HL-60 (cell line): ENCODE measurements around the gene POLR2F.

Source experiments
- DNase-seq, 2 experiments: peaks; one replicate each; pipeline ENCODE4 v3.0.0-alpha.2; 2010 to 2020; ENCODE audit warnings: low read depth in 1 of 2, low spot score in 1 of 2
- H3K27ac ChIP-seq: fragments of 250-450 bp; sonication (Bioruptor Pico); replicated peaks from 2 replicates; pipeline ENCODE4 v1.5.1; 2020; ENCODE audit warnings: mild to moderate bottlenecking, moderate library complexity
- H3K27me3 ChIP-seq: fragments of 250-450 bp; sonication (Bioruptor Pico); 2 replicates; pipeline ENCODE4 v1.5.1; 2021; ENCODE audit warnings: mild to moderate bottlenecking, moderate library complexity; ENCODE audit not compliant: insufficient read depth, poor library complexity, severe bottlenecking
- H3K4me3 ChIP-seq: replicated peaks from 2 replicates; pipeline ENCODE4 v1.5.1; 2011; ENCODE audit warnings: mild to moderate bottlenecking, control low read depth, low read length; ENCODE audit not compliant: insufficient read depth
- GABPA ChIP-seq: IDR thresholded peaks from 2 replicates; pipeline ENCODE4 v1.6.1; 2012; ENCODE audit warnings: low read depth
- POLR2AphosphoS5 ChIP-seq: IDR thresholded peaks from 2 replicates; pipeline ENCODE4 v1.6.1; 2012; ENCODE audit warnings: low read depth
- SPI1 ChIP-seq: IDR thresholded peaks from 2 replicates; pipeline ENCODE4 v1.6.1; 2012; ENCODE audit warnings: low read depth, mild to moderate bottlenecking, borderline replicate concordance
- TF ChIP-seq, protein P1 (sequence below): IDR thresholded peaks from one replicate; pipeline ENCODE4 v1.5.1; 2011; ENCODE audit warnings: low read length, control low read depth, inconsistent platforms; ENCODE audit not compliant: insufficient read depth
- TF ChIP-seq, protein P2 (sequence below): IDR thresholded peaks from 2 replicates; pipeline ENCODE4 v1.6.1; 2012; ENCODE audit warnings: low read depth; ENCODE audit not compliant: insufficient replicate concordance

POLR2F gene

DNA sequence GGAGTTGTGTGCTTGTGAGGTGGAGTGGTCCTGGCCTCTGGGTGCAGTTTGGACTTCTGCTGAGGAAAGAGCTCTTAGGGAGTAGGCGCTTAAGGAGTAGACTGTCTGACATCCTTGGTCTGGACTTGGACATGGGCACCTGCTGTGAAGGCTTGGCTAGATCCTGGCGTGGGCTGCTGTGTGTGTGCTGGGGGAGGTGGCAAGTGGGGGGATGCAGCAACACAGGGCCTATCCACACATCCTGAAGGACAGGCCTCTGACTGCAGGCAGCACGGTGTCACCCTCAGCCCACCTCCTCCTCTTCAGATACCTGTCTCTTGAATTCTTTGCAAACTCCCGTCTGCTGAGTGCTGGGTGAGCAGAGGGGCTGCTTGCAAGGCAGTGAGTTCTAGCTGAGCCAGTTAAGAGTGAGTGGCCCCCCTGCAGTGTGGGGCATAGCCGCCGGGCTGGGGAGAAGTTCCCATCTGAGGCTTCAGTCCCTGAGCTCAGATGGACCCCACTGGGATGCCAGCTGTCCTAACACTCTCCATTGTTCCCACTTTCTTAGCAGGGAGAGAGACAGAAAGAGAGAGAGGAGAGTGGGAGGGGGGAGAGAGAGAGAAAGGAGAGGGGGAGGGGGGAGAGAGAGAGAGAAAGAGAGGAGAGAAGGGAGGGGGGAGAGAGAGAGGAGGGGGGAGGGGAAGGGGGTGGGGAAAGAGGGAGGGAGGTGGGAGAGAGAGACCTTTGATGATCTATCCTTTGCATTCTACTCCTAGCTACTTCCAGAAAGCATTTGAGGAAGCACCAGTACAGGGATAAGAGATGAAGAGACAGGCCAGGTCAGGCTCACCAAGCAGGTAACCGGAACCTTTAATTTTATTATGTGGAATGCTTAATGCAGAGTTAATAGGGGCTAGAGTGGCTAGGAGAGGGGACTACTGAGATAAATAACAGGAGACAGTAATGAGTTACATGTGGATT is 18.3 kb downstream of the POLR2F start:
- DNase-seq = no peak
- TF ChIP-seq GABPA (no peak), SPI1 (no peak), POLR2AphosphoS5 (no peak)
- TF ChIP-seq, protein P1, sequence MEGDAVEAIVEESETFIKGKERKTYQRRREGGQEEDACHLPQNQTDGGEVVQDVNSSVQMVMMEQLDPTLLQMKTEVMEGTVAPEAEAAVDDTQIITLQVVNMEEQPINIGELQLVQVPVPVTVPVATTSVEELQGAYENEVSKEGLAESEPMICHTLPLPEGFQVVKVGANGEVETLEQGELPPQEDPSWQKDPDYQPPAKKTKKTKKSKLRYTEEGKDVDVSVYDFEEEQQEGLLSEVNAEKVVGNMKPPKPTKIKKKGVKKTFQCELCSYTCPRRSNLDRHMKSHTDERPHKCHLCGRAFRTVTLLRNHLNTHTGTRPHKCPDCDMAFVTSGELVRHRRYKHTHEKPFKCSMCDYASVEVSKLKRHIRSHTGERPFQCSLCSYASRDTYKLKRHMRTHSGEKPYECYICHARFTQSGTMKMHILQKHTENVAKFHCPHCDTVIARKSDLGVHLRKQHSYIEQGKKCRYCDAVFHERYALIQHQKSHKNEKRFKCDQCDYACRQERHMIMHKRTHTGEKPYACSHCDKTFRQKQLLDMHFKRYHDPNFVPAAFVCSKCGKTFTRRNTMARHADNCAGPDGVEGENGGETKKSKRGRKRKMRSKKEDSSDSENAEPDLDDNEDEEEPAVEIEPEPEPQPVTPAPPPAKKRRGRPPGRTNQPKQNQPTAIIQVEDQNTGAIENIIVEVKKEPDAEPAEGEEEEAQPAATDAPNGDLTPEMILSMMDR = no peak
- TF ChIP-seq, protein P2, sequence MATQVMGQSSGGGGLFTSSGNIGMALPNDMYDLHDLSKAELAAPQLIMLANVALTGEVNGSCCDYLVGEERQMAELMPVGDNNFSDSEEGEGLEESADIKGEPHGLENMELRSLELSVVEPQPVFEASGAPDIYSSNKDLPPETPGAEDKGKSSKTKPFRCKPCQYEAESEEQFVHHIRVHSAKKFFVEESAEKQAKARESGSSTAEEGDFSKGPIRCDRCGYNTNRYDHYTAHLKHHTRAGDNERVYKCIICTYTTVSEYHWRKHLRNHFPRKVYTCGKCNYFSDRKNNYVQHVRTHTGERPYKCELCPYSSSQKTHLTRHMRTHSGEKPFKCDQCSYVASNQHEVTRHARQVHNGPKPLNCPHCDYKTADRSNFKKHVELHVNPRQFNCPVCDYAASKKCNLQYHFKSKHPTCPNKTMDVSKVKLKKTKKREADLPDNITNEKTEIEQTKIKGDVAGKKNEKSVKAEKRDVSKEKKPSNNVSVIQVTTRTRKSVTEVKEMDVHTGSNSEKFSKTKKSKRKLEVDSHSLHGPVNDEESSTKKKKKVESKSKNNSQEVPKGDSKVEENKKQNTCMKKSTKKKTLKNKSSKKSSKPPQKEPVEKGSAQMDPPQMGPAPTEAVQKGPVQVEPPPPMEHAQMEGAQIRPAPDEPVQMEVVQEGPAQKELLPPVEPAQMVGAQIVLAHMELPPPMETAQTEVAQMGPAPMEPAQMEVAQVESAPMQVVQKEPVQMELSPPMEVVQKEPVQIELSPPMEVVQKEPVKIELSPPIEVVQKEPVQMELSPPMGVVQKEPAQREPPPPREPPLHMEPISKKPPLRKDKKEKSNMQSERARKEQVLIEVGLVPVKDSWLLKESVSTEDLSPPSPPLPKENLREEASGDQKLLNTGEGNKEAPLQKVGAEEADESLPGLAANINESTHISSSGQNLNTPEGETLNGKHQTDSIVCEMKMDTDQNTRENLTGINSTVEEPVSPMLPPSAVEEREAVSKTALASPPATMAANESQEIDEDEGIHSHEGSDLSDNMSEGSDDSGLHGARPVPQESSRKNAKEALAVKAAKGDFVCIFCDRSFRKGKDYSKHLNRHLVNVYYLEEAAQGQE = no peak
- no peak overlapping the region for H3K27ac ChIP-seq
- H3K27me3 ChIP-seq = no peaks in the 10 kb centered on the region
- H3K4me3 ChIP-seq = no peak overlapping the region

DNA sequence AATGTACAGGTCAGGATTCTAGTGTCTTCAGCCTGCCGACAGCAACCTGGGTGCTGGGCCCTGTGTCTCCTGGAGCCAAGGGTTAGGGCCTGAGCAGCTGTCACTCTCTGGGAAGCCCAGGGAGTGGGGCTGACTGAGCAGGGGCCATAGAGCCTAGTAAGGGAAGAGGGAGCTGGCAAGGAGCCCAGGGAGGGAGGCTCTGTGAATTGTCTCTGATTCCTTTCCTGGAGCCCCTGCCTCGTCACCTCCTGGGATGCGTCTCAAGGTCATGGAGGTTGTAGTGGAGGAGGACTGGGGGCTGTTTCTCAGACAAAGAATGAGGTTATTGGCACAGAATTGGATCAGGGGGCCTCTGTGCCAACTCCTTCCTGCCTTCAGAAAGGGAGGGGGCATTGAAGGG is 19.0 kb downstream of the POLR2F start:
- DNase-seq = no peak
- Histone ChIP-seq H3K27ac (no peak overlapping the region), H3K27me3 (no peaks in the 10 kb centered on the region), H3K4me3 (no peak overlapping the region)
- TF ChIP-seq, protein P2 = no peak
- TF ChIP-seq POLR2AphosphoS5 = no peak
- TF ChIP-seq, protein P1 = no peak
- TF ChIP-seq SPI1 = no peak
- no peak for TF ChIP-seq GABPA

DNA sequence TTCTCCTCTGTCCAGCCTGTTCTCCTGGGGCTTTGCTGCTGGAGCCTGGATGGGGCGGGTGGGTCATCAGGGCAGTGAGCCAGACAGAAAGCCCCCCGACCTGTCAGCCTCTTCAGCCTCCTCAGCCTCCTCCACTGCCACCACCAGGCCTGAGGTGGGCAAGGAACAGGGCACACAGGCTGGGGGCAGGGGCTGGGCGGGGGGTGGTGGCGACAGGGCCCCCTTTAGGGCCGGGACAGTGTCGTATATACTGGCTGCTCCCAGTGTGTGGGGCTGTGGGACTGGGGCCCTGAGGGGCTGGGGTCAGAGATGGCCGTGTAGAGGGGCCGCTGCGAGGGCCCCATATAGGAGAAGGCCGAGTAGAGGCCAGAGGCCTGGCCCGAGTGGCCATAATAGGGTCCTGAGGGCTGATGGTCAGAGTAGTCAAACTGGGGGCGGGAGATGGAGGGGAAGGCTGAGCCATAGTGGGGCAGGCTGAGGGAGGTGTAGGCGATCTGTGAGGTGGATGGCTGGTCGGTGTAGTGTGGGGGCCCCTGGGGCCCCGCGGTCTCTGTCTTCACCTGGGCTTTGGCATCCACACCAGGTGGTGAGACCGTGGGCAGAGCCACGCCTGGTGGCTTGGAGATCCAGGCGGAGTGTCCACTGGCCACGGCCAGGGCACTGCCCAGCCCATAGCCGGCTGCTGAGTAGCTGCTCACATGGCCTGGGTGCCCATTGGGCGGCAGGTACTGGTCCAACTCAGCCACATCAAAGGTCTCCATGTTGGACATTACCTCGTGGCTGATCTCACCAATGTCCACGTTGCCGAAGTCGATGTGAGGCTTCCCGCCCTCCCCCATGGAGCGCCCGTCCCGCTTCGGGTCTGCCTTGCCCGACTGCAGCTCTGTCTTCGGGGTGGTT is 20.0 kb downstream of the POLR2F start:
- DNase-seq = no peak
- Histone ChIP-seq H3K27ac (no peak overlapping the region), H3K27me3 (no peaks in the 10 kb centered on the region), H3K4me3 (no peak overlapping the region)
- TF ChIP-seq, protein P2 = no peak
- TF ChIP-seq POLR2AphosphoS5 = no peak
- TF ChIP-seq SPI1 = no peak
- TF ChIP-seq, protein P1 = no peak
- no peak for TF ChIP-seq GABPA
